H9 (cell line): Measurements from ENCODE around the gene UFC1. TPM values are rescaled to one million over a fixed set of nuclear protein-coding genes. Genes with fewer than 3 reads are reported as not detected.

Source experiments
- DNase-seq: peaks from one replicate; pipeline ENCODE4 v3.0.0-alpha.2; 2017
- H2AFZ ChIP-seq: one replicate; pipeline ENCODE4 v1.6.1; 2013; ENCODE audit warnings: mild to moderate bottlenecking, low read length, control low read depth, moderate library complexity
- H2AK5ac ChIP-seq: 2 replicates; pipeline ENCODE4 v1.6.1; 2013; ENCODE audit warnings: low read length, control low read depth, mixed read lengths; ENCODE audit not compliant: insufficient read length
- H2BK120ac ChIP-seq: one replicate; pipeline ENCODE4 v1.6.1; 2013; ENCODE audit warnings: low read depth, mild to moderate bottlenecking, low read length, control low read depth, inconsistent platforms; ENCODE audit not compliant: poor library complexity, severe bottlenecking
- H2BK12ac ChIP-seq: 2 replicates; pipeline ENCODE4 v1.6.1; 2013; ENCODE audit warnings: low read length, control low read depth, mixed read lengths, low read depth; ENCODE audit not compliant: insufficient read length
- H2BK15ac ChIP-seq: 2 replicates; pipeline ENCODE4 v1.6.1; 2013; ENCODE audit warnings: low read depth, low read length, control low read depth
- H2BK20ac ChIP-seq: one replicate; pipeline ENCODE4 v1.6.1; 2013; ENCODE audit warnings: low read depth, mild to moderate bottlenecking, low read length, control low read depth, inconsistent platforms; ENCODE audit not compliant: poor library complexity, severe bottlenecking
- H2BK5ac ChIP-seq: 2 replicates; pipeline ENCODE4 v1.6.1; 2013; ENCODE audit warnings: low read length, control low read depth, mixed read lengths; ENCODE audit not compliant: insufficient read length
- H3K14ac ChIP-seq: 2 replicates; pipeline ENCODE4 v1.6.1; 2013; ENCODE audit warnings: low read length, control low read depth; ENCODE audit not compliant: insufficient read depth
- H3K18ac ChIP-seq: 2 replicates; pipeline ENCODE4 v1.6.1; 2013; ENCODE audit warnings: low read depth, mild to moderate bottlenecking, mixed read lengths, low read length, control low read depth; ENCODE audit not compliant: insufficient read length
- H3K23ac ChIP-seq: 2 replicates; pipeline ENCODE4 v1.6.1; 2013; ENCODE audit warnings: low read length, control low read depth, mixed read lengths, low read depth; ENCODE audit not compliant: insufficient read length
- H3K23me2 ChIP-seq: 2 replicates; pipeline ENCODE4 v1.6.1; 2013; ENCODE audit warnings: low read depth, mild to moderate bottlenecking, mixed read lengths, low read length, control low read depth; ENCODE audit not compliant: insufficient read length, poor library complexity, severe bottlenecking
- H3K27ac ChIP-seq: 2 replicates; pipeline ENCODE4 v1.5.1; 2013; ENCODE audit warnings: low read length, control low read depth, mixed read lengths, low read depth; ENCODE audit not compliant: insufficient read length
- H3K27me3 ChIP-seq: 2 replicates; pipeline ENCODE4 v1.6.1; 2013; ENCODE audit warnings: low read length, control low read depth, inconsistent platforms; ENCODE audit not compliant: insufficient read depth
- H3K4ac ChIP-seq: 2 replicates; pipeline ENCODE4 v1.6.1; 2013; ENCODE audit warnings: low read depth, mild to moderate bottlenecking, control low read depth, inconsistent platforms, low read length, moderate library complexity
- H3K4me1 ChIP-seq: 2 replicates; pipeline ENCODE4 v1.6.1; 2013; ENCODE audit warnings: low read length, control low read depth, inconsistent platforms; ENCODE audit not compliant: insufficient read depth
- H3K4me2 ChIP-seq: 2 replicates; pipeline ENCODE4 v1.6.1; 2013; ENCODE audit warnings: low read length, control low read depth, mixed read lengths; ENCODE audit not compliant: insufficient read length, insufficient read depth
- H3K56ac ChIP-seq: 2 replicates; pipeline ENCODE4 v1.6.1; 2013; ENCODE audit warnings: low read depth, mild to moderate bottlenecking, mixed read lengths, low read length, control low read depth; ENCODE audit not compliant: insufficient read length
- H3K79me1 ChIP-seq: 2 replicates; pipeline ENCODE4 v1.6.1; 2013; ENCODE audit warnings: low read depth, mild to moderate bottlenecking, moderate library complexity, low read length, control low read depth, inconsistent platforms; ENCODE audit not compliant: insufficient read depth, poor library complexity, severe bottlenecking
- H3K79me2 ChIP-seq: 2 replicates; pipeline ENCODE4 v1.6.1; 2013; ENCODE audit warnings: low read length, control low read depth, inconsistent platforms; ENCODE audit not compliant: insufficient read depth
- H3K9ac ChIP-seq: 2 replicates; pipeline ENCODE4 v1.6.1; 2013; ENCODE audit warnings: low read length, control low read depth, mixed read lengths; ENCODE audit not compliant: insufficient read length; ENCODE audit errors: extremely low read depth
- H3K9me3 ChIP-seq: one replicate; pipeline ENCODE4 v1.6.1; 2013; ENCODE audit warnings: low read depth, low read length, inconsistent platforms; ENCODE audit not compliant: control insufficient read depth
- H3T11ph ChIP-seq: one replicate; pipeline ENCODE4 v1.6.1; 2013; ENCODE audit warnings: mild to moderate bottlenecking, low read length, control low read depth, inconsistent platforms
- H4K20me1 ChIP-seq: one replicate; pipeline ENCODE4 v1.6.1; 2013; ENCODE audit not compliant: control insufficient read depth, insufficient read length, insufficient read depth
- H4K5ac ChIP-seq: 2 replicates; pipeline ENCODE4 v1.6.1; 2013; ENCODE audit warnings: low read depth, mild to moderate bottlenecking, mixed read lengths, low read length, control low read depth; ENCODE audit not compliant: insufficient read length
- H4K8ac ChIP-seq: replicated peaks from 2 replicates; pipeline ENCODE4 v1.6.1; 2013; ENCODE audit warnings: low read length, control low read depth, mixed read lengths, low read depth; ENCODE audit not compliant: insufficient read length
- H4K91ac ChIP-seq: 2 replicates; pipeline ENCODE4 v1.6.1; 2013; ENCODE audit warnings: low read depth, mild to moderate bottlenecking, moderate library complexity, mixed read lengths, low read length, control low read depth; ENCODE audit not compliant: insufficient read length
- H3K27ac Mint-ChIP-seq, 3 experiments: 2 replicates in 2 of 3; 3 replicates in 1 of 3; pipeline ENCODE4 v1.8.0; 2020 to 2021; ENCODE audit warnings: mixed read lengths in 3 of 3, mild to moderate bottlenecking in 1 of 3, moderate library complexity in 1 of 3
- H3K27me3 Mint-ChIP-seq: 2 replicates; pipeline ENCODE4 v1.8.0; 2021; ENCODE audit warnings: low read depth, mild to moderate bottlenecking, moderate library complexity, mixed read lengths
- H3K36me3 Mint-ChIP-seq, 3 experiments: 2 replicates in 2 of 3; 3 replicates in 1 of 3; pipeline ENCODE4 v1.8.0; 2020 to 2021; ENCODE audit warnings: low read depth in 3 of 3, mixed read lengths in 3 of 3; ENCODE audit not compliant: insufficient read depth in 1 of 3
- H3K4me1 Mint-ChIP-seq, 2 experiments: 2 replicates each; pipeline ENCODE4 v1.8.0; 2020; ENCODE audit warnings: mixed read lengths in 2 of 2
- H3K4me3 Mint-ChIP-seq, 2 experiments: 2 replicates in 1 of 2; 3 replicates in 1 of 2; pipeline ENCODE4 v1.8.0; 2020 to 2021; ENCODE audit warnings: mild to moderate bottlenecking in 2 of 2, mixed read lengths in 2 of 2, moderate library complexity in 1 of 2
- H3K9me3 Mint-ChIP-seq, 2 experiments: 2 replicates in 1 of 2; 3 replicates in 1 of 2; pipeline ENCODE4 v1.8.0; 2020; ENCODE audit warnings: mild to moderate bottlenecking in 2 of 2, mixed read lengths in 2 of 2, moderate library complexity in 1 of 2
- CTCF ChIP-seq: fragments of 200-600 bp; sonication (generic); conservative IDR thresholded peaks from 3 replicates; pipeline ENCODE4 v1.8.0; 2021; ENCODE audit warnings: antibody characterized with exemption, mild to moderate bottlenecking
- WGBS: extraction: QIAGEN DNeasy Blood & Tissue Kit; methylation state at CpG from one replicate; pipeline ENCODE4 v1.1.7; 2013; ENCODE audit warnings: missing lambda C conversion rate, low lambda C conversion rate, mixed read lengths; ENCODE audit not compliant: insufficient read length; ENCODE audit errors: extremely low coverage; 5-methylcytosine and 5-hydroxymethylcytosine counted together
- total RNA-seq: library from RNA; stranded (reverse); gene quantifications from 2 replicates; pipeline ENCODE4 v1.2.1, GENCODE V29; 2021

Gene UFC1
- total RNA-seq, 1 experiment from 2014 or later, result 93.4 TPM

DNA sequence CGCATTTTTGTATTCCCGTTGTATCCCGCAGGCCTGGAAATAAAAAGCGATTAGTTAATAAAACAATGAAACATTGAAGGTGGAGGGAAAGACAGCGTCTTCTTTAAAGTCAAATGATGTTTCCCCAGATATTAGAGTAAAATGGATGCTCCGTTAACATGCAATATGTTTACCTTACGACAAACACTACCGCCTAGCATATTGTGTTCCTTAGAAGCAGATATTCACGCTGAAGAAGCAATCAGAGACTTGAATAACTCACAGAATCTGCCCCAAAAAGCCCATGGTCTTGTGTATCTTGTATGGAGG, 24.1 kb downstream of the UFC1 start:
- H2BK15ac ChIP-seq, result no peak overlapping the region
- H3K9ac ChIP-seq, result no peak overlapping the region
- no peak for DNase-seq
- no CpG with 5 or more reads among the region's 9 CpGs for WGBS
- H3K79me1 ChIP-seq, result no peaks in the 10 kb centered on the region
- H3K4me1 Mint-ChIP-seq, result peaks cover 19 to 21% of the 10 kb centered on the region in 2 experiments
- no peak overlapping the region for H2BK5ac ChIP-seq
- H3K23ac ChIP-seq, result no peak overlapping the region
- H4K91ac ChIP-seq, result no peak overlapping the region
- H4K20me1 ChIP-seq, result no peaks in the 10 kb centered on the region
- no peaks in the 10 kb centered on the region; the same call in 1 of the 2 replicates for H3K4me1 ChIP-seq
- no peak overlapping the region for H3K27ac ChIP-seq
- no peaks in the 10 kb centered on the region for H3K79me2 ChIP-seq
- no peak for TF ChIP-seq CTCF
- H3K4ac ChIP-seq, result no peak overlapping the region
- H3K4me2 ChIP-seq, result peak overlapping the region; percentile 76
- H3K18ac ChIP-seq, result no peak overlapping the region
- no peak overlapping the region for H2BK20ac ChIP-seq
- no peak overlapping the region for H2BK12ac ChIP-seq
- no peak overlapping the region for H2AK5ac ChIP-seq
- H3K23me2 ChIP-seq, result peaks cover 6% of the 10 kb centered on the region
- H3K27me3 Mint-ChIP-seq, result peaks cover 3% of the 10 kb centered on the region
- H3K4me3 Mint-ChIP-seq, result peak overlapping the region; percentile 93 to 100
- no peaks in the 10 kb centered on the region for H3K9me3 Mint-ChIP-seq
- H2AFZ ChIP-seq, result no peak overlapping the region
- H2BK120ac ChIP-seq, result no peak overlapping the region
- H3K36me3 Mint-ChIP-seq, result peaks cover 9 to 32% (median 29%) of the 10 kb centered on the region in 3 experiments; a peak in 6 of 7 replicates
- no peak overlapping the region for H4K5ac ChIP-seq
- H3K14ac ChIP-seq, result no peak overlapping the region
- no peak overlapping the region for H3K56ac ChIP-seq
- no peak overlapping the region for H4K8ac ChIP-seq
- peak overlapping the region; percentile 99 to 100 (median 100); a peak in 4 of 7 replicates for H3K27ac Mint-ChIP-seq
- H3K9me3 ChIP-seq, result no peaks in the 10 kb centered on the region
- H3K27me3 ChIP-seq, result no peaks in the 10 kb centered on the region
- no peak overlapping the region for H3T11ph ChIP-seq
